SK-N-SH (cell line): Measurements from ENCODE around the gene PSENEN.

Experiments
- CTCF ChIP-seq: fragments of 200-600 bp; sonication (generic); IDR thresholded peaks from 2 replicates; pipeline ENCODE4 v1.6.1; 2017; ENCODE audit warnings: antibody characterized with exemption, mild to moderate bottlenecking, moderate library complexity
- EP300 ChIP-seq, 2 experiments: IDR thresholded peaks; 2 replicates each; pipeline versions ENCODE4 v1.4.0 to v1.6.1; 2012; ENCODE audit warnings: borderline replicate concordance in 1 of 2, low read depth in 1 of 2, low read length in 1 of 2
- RAD21 ChIP-seq: IDR thresholded peaks from 2 replicates; pipeline ENCODE4 v1.6.1; 2012; ENCODE audit warnings: mild to moderate bottlenecking, low read length

- TF ChIP-seq CTCF (no peak), RAD21 (no peak), EP300 (IDR thresholded peaks at IDR 0.05; ENCODE audit: borderline replicate concordance in 1 of 2, low read depth in 1 of 2, low read length in 1 of 2) (no peak)
Measured at GRCh38 chr19:35753634-35754369, 8.4 kb downstream of the PSENEN start.
